Kidney tubule cell (primary cell): Measurements from ENCODE around the gene DPH6.
A peak's percentile ranks its signal among the peaks of the same experiment; 100 is the strongest.
"Not testable (repeated sequence)": the region's sequence is repeated elsewhere in the genome, so short reads cannot be mapped to it uniquely, and the experiment has no call there.

Experiments used
- DNase-seq: peaks from one replicate; pipeline ENCODE4 v3.0.0-alpha.2; 2018; ENCODE audit warnings: low spot score

Gene DPH6

GRCh38 chr15:35437157-35437556, 108.8 kb downstream of the DPH6 start:
- no peak for DNase-seq

GRCh38 chr15:35436422-35436821, 109.5 kb downstream of the DPH6 start:
- DNase-seq, result no peak

DNA sequence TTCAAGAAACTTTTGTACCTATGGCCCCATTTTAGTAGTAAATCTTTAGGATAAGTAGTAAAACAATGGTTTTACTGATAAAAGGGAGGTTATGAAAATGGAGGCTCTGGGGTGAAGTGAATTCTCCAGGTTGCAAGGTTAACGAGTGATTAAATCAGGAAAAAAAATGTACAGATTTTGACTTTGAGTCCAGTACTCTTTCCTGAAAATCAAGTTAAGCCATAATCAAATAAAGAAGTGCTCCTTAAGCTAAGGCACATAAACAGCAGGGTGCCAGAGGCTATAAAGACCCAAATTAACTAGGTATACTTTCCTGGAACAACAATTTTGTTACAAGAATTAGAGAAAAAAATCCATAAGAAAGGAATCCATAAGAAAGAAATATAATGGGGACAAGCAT, 114.7 kb downstream of the DPH6 start:
- DNase-seq, result no peak

- no peak for DNase-seq
These were observed 115.7 kb downstream of the DPH6 start for GRCh38 chr15:35430301-35430700.

DNA sequence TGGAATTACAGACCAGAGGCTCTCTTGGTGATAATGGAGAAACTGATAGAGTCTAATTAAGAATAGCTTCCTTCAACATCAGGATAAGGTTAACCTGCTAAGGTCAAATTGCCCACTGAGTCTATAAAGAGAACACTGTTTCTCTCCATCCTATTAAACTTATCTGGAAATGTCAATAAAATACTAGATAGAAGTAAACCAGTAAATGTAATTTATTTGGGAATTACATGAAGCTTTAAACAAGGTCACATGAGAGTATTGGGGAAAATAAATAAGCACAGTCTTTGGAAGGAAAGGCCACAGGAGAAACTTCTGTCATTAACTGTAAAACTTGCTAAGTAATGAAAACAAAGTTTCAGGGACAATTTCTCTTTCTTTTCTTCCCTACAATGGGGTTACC, 118.5 kb downstream of the DPH6 start:
- DNase-seq, result no peak

GRCh38 chr15:35427091-35427490, 118.9 kb downstream of the DPH6 start:
- peak; percentile 81 for DNase-seq

DNA sequence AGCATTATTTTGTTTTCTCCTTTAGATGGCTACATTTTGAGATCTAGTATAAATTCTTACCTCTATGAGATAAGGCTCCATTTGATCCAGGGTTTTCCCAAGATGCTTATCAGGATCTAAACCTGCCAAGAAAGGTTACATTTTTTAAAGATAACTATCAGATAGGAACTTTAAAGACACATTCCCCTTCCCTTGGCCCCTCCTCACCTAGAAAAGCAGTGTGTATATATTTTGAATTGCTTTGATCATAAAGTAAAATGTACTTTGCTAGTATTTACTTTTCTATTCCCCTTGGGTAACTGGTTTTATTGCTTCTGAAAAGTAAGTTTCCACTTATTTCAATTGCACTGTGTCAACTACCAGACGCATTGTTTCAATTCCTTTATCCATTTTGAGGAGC, 135.2 kb downstream of the DPH6 start:
- no peak for DNase-seq

GRCh38 chr15:35399901-35400300, 146.1 kb downstream of the DPH6 start:
- DNase-seq, result no peak

DNA sequence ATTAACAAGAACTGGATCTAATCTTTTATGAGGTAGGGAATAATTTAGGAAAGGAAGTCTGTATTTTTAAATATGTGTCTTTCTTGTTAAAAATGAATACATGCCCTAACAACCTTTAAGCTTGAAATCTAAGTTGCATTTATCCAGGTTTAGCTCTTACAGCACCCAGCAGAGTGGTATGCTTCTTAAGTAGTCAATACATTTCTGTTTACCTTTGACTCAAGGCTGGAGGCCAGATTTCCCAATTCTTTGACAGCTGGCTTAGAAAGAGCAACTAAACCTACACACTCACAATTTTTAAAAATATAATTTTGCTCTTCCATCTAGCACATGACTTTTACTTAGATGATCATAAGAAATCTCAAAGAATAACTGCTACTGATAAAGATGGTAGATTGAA, 148.9 kb downstream of the DPH6 start:
- DNase-seq, result no peak

DNA sequence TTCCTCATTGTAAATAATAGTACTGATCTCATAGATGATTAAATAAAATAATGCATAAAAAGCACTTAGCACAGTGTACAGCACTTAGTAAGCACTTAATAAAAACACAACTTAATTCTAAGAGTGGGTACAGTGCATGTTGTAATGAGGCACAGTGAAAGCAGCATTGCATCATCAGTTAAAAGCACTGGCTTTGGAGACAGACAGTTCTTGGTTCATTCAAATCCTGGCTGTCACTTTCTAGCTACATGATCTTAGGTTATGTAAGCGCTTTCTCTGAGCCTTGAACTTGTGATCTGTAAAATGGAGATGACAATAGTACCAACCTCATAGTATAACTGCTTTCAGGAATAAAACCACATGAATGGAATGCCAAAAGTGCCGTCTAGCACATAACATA, 151.5 kb downstream of the DPH6 start:
- no peak for DNase-seq

DNA sequence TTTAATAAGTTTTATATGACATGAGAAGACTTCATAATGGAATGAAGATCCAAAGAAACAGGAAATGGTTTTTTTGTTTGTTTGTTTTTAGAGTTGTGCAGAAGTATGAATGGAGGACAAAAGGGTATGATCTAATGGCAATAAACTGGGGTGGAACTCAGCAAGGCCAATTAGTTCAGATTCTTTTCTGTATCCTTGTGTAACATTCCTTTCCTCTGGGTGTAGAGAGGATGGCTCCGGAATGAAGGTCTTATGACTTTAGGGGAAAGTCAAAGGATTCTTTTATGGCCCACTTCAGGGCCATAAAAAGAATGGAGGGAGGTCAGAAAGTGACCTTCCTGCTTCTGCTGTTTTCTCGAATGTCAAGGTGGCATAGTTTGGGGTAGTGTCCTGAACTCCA, 152.6 kb downstream of the DPH6 start:
- DNase-seq, result no peak

- DNase-seq, result not testable (repeated sequence)
These were observed 154.5 kb downstream of the DPH6 start for GRCh38 chr15:35391408-35391984.

- DNase-seq, result peak; percentile 84
These were observed 162.5 kb downstream of the DPH6 start for GRCh38 chr15:35383506-35383905.

DNA sequence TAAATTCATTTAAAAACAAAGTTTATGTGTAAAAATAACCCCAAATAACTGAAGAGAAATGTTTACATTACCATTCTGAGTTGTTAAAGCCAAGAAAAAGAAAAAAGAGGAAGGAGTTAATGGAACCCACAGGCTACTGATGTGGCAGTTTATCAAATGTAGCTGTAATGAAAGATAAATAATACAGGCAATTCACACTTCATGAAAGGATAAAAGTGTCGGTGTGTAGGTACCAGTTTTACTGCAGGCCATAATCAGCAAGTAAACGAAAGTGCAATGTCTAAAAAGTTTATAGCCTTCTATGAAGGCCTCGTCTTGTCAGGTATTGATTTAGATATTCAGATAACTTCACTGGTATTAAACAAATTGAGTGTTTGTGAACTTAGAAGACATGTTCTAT, 164.6 kb downstream of the DPH6 start:
- DNase-seq, result no peak

GRCh38 chr15:35379972-35380371, 166.0 kb downstream of the DPH6 start:
- peak; percentile 85 for DNase-seq

GRCh38 chr15:35378454-35378853, 167.5 kb downstream of the DPH6 start:
- not testable (repeated sequence) for DNase-seq

DNA sequence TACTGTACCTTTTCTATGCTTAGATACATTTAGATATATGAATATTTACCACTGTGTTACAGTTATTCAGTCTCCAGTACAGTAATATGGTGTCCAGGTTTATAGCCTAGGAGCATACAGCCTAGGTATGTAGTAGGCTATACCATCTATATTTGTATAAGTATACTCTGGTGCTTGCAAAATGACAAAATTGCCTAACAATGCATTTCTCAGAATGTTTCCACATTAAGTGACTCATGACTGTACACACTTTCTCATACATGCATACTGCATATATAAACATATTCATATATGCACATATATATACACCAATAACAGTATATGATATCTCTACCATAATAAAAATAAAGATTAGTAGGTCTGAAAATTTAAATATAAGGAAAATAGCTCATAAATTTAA, 169.3 kb downstream of the DPH6 start:
- no peak for DNase-seq

DNA sequence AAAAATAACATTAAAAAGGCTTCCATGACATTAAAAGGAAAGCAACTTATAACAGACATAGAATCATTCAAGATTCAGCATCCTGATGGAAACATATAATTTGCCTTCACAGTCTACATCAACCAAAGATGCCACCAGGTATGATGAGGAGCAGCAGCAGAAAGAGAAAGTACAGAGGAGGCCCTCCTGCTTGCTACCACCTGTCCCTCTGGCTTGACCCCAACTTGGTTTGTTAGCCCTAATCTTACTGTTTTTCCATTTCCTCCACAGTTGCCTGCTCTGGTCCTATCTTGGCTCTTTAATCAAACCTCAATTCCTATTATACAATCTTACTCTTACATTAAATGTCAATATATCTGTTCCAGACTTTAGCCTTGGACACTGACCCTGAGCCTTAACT, 171.3 kb downstream of the DPH6 start:
- DNase-seq, result no peak

GRCh38 chr15:35362195-35362829, 183.7 kb downstream of the DPH6 start:
- no peak for DNase-seq

DNA sequence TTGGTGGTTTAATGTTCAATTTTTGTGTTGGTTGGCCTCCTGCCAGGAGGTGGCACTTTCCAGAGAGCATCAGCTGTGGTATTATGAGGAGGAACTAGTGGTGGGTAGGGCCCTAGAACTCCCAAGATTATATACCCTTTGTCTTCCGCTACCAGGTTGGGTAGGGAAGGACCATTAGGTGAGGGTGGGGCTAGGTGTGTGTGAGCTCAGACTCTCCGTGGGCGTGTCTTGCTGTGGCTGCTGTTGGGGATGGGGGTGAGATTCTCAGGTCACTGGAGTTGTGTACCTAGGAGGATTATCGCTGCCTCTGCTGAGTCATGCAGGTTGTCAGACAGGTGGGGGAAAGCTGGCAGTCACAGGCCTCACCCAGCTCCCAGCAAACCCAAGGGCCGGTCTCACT, 187.1 kb downstream of the DPH6 start:
- DNase-seq, result no peak

GRCh38 chr15:35351059-35351458, 194.9 kb downstream of the DPH6 start:
- no peak for DNase-seq

GRCh38 chr15:35349916-35350315, 196.0 kb downstream of the DPH6 start:
- DNase-seq, result peak; percentile 3

GRCh38 chr15:35330916-35331315, 215.0 kb downstream of the DPH6 start:
- DNase-seq, result no peak

GRCh38 chr15:35330048-35330695, 215.8 kb downstream of the DPH6 start:
- no peak for DNase-seq
